GM12892 (cell line): ENCODE results near the gene SOX6.
"Not testable (repeated sequence)": the region's sequence is repeated elsewhere in the genome, so short reads cannot be mapped to it uniquely, and the experiment has no call there.

Source experiments
- DNase-seq: peaks from one replicate; pipeline ENCODE4 v3.0.0; 2011; ENCODE audit not compliant: insufficient read length
- FAIRE-seq: peaks from 2 replicates; lab custom pipeline; 2011; peaks lifted over from hg19 to GRCh38; lab: Jason Lieb, UNC
- POLR2A ChIP-seq: IDR thresholded peaks from 2 replicates; pipeline ENCODE4 v1.6.1; 2011; ENCODE audit warnings: low read depth, low read length, control low read depth
- POLR2AphosphoS5 ChIP-seq: IDR thresholded peaks from 2 replicates; pipeline ENCODE4 v1.6.1; 2011; ENCODE audit warnings: low read depth, low read length, control low read depth
- TAF1 ChIP-seq: IDR thresholded peaks from 2 replicates; pipeline ENCODE4 v1.6.1; 2011; ENCODE audit warnings: low read depth, mild to moderate bottlenecking, control low read depth, low read length, borderline replicate concordance

SOX6 gene

DNA sequence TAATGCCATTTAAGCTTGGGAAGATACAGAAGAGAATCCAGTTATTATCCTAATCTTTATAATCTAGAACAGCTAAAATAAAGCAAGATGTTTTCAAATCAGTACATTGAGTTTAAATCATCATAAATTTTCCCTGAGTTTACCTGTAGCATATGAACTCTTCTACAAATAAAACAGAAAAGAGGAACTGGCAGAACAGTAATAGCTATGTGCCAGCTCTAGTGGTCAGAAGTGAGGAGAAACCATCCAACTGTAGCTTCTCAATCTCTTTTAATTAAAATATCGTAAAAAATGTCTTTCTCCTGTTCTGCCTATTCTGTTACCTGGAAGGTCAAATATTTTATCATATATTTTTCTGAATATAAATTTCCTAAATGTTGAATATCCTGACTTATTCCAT is 266.9 kb downstream of the SOX6 start:
- DNase-seq (no peak), FAIRE-seq (no peak)
- TF ChIP-seq POLR2A (no peak), POLR2AphosphoS5 (no peak), TAF1 (no peak)

DNA sequence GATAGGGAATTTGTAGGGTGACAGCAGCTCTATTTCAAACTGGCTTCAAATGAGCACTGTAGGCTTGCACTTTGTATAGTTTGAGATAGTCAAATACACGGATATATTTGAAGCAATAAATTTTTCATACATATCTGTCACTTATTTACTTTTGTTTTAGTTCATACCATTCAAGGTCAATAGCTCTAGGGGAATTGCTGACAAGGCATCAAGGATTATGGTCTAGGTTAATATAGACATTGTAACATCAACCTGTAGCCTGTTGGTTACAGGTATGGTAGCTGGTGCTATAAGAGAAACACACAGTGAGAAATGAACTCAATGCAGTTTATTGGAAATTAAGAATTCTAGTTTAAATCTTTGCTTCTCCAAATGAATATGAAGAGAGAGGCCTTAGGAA is 267.6 kb downstream of the SOX6 start:
- no peak for DNase-seq
- TF ChIP-seq POLR2AphosphoS5 (no peak), POLR2A (no peak), TAF1 (no peak)
- no peak for FAIRE-seq

DNA sequence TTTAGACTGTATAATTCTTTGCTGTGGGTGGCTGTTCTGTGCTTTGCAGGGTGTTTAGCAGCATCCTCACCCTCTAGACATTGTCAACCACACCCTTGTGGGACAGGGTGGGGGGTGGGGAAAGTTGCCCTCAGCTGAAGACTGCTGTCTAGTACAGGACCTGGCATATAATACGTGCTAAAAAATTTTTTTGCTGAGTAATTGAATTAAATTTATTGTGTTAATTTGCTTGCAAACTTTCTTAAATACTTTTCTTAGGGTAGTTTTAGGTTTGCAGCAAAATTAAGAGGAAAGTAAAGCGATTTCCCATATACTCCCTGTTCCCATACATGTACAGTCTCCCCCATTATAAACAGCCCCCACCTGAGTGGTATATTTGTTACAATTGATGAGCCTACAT is 268.5 kb downstream of the SOX6 start:
- TF ChIP-seq POLR2AphosphoS5: no peak
- no peak for TF ChIP-seq POLR2A
- no peak for TF ChIP-seq TAF1
- FAIRE-seq (no peak), DNase-seq (no peak)

DNA sequence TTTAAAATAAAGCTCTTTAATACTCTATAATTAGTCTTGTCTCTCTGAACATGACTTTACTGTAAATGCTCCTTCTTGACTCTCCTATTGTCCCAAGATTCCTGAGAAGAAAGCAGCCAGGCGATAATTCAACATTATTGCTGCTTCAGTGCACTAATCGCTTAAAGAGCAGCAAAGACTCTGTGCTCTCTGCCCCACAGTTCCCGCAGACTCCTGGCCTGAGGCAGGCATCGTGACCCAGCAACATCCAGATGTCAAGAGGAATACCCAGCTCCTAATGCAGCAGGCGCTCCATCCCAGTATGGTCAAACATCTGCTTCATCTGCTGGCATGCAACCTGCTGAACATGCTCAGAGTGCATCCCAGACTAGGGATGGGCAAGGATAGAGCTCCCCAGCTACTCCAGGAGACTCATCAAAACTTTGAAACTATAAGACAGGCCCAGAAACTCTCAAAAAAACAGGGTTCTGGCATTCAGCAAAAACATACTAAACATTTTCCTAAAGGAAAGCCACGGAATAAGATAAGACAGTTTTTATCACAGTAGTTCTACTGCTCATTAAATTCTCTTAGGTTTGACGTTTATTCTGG is 270.0 kb downstream of the SOX6 start:
- DNase-seq (no peak), FAIRE-seq (no peak)
- no peak for TF ChIP-seq POLR2AphosphoS5
- TF ChIP-seq POLR2A: no peak
- no peak for TF ChIP-seq TAF1

DNA sequence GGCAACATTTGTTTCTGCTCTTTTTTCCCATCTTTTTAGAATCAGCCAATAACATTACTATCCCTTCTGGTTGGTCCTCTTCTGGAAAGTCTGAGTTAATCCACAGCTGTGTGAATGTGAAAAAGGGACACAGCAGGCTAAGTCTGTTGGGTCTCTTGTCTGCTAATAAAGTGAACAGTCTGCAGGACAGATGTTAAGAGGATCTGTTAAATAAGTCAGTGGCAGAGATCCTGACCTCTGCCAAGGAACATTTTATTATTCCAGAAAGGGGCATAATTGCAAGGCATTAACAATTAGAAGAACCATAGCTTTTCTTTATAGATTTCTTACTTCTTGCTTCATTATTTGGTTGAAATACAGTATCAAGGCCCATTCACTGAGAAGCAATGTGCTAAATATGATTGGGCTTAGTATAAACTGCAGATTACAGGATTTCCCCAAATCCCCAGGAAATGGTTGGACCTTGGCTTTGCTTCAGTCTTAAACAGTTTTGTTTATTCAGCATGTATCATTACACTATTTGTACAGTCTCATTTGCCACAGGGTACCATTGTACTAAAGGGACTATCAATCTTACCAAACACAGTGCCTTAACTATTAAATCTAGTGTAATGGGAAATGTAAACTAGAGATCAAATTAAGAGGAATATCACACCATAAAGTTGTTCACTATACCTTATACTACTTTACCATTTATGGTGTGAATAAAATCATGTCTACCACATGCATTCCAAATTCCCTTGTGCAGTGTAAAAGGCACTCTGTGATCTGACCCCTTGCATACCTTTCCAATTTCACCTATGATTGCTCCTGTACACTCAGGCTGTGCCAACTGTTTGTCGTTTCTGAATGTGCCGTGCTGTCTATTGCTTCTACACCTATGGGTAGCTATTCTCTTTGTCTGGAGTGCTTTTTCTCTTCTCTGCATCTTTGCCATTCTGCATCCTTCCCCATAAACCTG is 274.0 kb downstream of the SOX6 start:
- no peak for FAIRE-seq
- TF ChIP-seq TAF1 (no peak), POLR2AphosphoS5 (no peak), POLR2A (no peak)

DNA sequence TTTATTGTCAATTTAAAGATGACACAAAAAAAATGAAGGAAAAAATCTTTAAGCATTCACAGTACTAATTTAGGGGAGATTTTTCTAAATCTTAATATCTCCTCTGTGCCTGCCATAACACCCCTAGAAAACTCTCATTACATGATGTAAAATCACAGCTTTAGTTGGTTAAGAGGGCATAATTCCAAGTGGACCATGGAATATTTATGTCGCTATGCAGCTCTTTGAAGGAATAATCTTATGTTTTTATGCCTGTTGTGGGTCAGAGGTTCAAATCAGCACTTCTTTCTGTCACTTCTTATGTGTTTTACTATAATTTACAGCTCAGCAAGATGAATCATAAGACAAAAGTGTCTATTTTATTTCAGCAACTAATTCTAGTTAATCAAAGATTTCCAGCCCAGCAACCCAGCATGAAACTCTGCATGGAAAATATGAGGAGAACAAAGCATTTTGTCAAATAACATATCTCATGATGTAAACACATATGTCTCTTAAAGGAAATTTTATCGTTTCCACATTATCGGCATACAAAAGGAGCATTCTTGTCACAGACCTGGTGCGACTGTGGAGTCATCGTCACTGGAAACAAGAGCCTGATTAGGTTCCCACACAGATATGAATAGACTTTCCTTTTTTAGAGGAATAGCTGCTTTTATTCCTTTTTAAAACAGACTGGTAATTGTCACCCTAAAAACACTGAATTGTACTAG is 274.8 kb downstream of the SOX6 start:
- FAIRE-seq (no peak), DNase-seq (no peak)
- TF ChIP-seq TAF1 (no peak), POLR2AphosphoS5 (no peak), POLR2A (no peak)

More for the DNA sequence above, 274.0 kb downstream of the SOX6 start:
- no peak for DNase-seq

DNA sequence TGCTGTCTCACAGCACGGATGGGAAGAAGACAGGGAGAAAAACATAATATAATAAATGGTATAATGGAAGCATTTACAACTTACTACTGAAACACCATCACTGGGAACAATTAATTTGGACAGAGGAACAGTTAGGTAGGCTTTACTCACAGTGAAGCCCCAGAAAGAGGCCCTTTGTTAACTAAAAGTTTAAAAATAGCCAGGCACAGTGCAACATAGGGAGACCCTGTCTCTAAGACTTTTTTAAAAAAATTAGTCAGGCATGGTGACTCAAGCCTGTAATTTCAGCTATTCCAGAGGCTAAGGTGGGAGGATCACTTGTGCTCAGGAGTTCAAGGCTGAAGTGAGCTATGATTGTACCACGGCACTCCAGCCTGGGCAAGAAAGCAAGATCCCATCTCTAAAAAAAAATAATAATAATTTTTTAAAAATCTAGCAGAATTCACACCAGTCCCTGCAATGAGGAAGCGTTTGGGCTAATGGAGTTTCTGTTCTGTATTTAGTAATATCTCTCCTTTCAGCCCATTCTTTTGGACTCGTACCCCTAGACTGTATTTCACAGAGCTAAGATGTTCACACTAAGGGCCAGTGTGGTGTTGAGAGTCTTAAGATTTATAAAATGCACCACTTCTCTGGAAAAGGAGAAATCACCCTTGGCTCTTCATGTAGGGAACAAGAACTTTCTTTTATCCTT is 275.5 kb downstream of the SOX6 start:
- DNase-seq (no peak), FAIRE-seq (no peak)
- no peak for TF ChIP-seq TAF1
- TF ChIP-seq POLR2AphosphoS5: no peak
- no peak for TF ChIP-seq POLR2A

DNA sequence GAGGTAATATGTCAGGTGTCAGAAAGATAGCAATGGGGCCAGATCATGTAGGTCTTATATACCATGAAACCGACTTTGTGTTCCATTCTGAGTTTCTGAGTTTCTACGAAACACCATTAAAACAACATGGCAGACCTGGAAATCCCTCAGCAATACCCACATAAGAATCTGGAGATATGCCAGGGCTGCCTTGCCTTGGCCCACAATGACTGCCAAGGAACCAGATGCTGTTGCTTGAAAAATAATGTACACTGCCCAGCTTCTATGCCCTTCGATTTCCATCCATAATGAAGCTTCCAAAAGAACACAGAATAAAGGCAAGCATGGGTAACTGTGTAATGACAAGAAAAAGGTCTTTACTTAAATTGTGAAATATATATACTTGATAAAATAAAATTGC is 277.4 kb downstream of the SOX6 start:
- no peak for FAIRE-seq

DNA sequence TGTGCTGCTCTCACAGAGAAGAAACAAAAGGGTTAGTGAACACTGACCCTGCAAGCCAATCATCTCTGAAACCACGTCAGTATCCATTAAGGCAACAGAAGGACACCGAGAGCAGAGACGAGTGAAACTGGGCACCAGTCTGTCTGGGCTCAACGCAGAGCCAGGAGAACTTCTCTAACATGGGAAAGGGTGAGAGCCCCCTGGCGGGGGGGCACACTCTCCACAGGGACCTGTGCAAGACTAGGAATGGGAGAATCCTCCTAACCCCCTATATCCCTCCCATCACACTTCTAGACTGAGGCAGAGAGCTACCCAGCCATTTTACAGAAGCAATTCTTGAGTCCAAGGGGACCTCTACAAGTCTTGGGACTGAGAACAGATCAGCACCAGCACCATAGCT is 285.8 kb downstream of the SOX6 start:
- DNase-seq (no peak), FAIRE-seq (no peak)
- no peak for TF ChIP-seq POLR2AphosphoS5
- no peak for TF ChIP-seq POLR2A
- TF ChIP-seq TAF1: no peak

More for the DNA sequence above, 277.4 kb downstream of the SOX6 start:
- DNase-seq: no peak
- TF ChIP-seq POLR2A (no peak), POLR2AphosphoS5 (no peak), TAF1 (no peak)

DNA sequence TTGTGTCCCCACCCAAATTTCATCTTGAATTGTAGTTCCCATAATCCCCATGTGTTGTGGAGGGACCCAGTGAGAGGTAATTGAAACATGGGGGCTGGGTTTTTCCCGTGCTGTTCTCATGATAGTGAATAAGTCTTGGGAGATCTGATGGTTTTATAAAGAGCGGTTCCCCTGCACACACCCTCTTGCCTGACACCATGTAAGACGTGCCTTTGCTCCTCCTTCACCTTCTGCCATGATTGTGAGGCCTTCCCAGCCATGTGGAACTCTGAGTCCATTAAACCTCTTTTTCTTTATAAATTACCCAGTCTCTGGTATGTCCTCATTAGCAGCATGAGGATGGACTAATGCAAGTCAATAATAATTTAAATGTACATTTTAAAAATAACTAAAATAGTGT is 289.1 kb downstream of the SOX6 start:
- not testable (repeated sequence) for FAIRE-seq, DNase-seq

DNA sequence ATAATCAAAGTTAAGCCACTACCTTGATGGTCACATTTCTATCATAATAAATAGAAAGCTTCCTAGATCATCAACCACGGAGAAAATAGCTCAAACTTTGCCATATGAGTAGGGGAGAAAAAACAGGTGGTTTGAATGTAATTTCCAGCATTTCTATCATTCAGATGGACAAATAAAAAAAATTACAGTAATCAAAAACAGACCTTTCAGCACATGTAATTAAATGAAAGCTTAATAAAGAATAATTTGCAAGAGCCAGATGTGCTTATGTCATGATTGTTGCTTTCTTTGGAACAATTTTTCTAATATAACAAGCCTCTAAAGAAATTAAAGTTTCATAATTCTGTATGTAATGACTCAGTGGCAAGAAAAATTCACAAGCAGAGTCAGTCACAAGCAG is 297.0 kb downstream of the SOX6 start:
- DNase-seq (no peak), FAIRE-seq (no peak)
- TF ChIP-seq POLR2AphosphoS5: no peak
- no peak for TF ChIP-seq TAF1
- TF ChIP-seq POLR2A: no peak
